Mucosa of descending colon (tissue), 3 donors: Measurements from ENCODE around the gene SLC46A3. TPM values are rescaled to one million over a fixed set of nuclear protein-coding genes. Genes with fewer than 3 reads are reported as not detected.

ENCODE experiments used
- ATAC-seq: fragments of 200-7000 bp; cut with Tn5 transposase; one replicate; pipeline ENCODE4 v1.9.1; 2020; ENCODE audit warnings: mild to moderate bottlenecking, moderate library complexity
- DNase-seq, 3 donors: peaks; one replicate each; pipeline ENCODE4 v3.0.0-alpha.2; 2020
- H3K36me3 ChIP-seq: fragments of 200-600 bp; one replicate; pipeline ENCODE4 v1.8.0; 2021; ENCODE audit warnings: low read depth, mild to moderate bottlenecking
- H3K4me1 ChIP-seq: fragments of 200-600 bp; one replicate; pipeline ENCODE4 v1.8.0; 2021; ENCODE audit warnings: low read depth, mild to moderate bottlenecking
- H3K4me3 ChIP-seq: fragments of 200-600 bp; one replicate; pipeline ENCODE4 v1.8.0; 2021; ENCODE audit warnings: mild to moderate bottlenecking
- H3K9me3 ChIP-seq: fragments of 200-600 bp; one replicate; pipeline ENCODE4 v1.8.0; 2021; ENCODE audit warnings: mild to moderate bottlenecking
- CTCF ChIP-seq: fragments of 200-600 bp; IDR thresholded peaks from one replicate; pipeline ENCODE4 v1.8.0; 2022; ENCODE audit warnings: antibody characterized with exemption, mild to moderate bottlenecking
- intact Hi-C, 2 donors: fragments of 100-400 bp; cut with DNase I in 1 of 2; cut with micrococcal nuclease in 1 of 2; formaldehyde crosslinking; loops; one replicate each; pipeline versions ENCODE4 v1.11.0 to v1.11.1; 2022; cut with DNase I, micrococcal nuclease
- total RNA-seq, 3 donors: library from RNA; stranded (reverse); fragmentation: NEBNext Ultra II Directional in 2 of 3; extraction: Animal tissue kit (Norgen Biotek cat#: 25700) in 2 of 3; gene quantifications; one replicate each; pipeline versions ENCODE4 v1.2.1 to v1.2.4, GENCODE V29; 2021 to 2023
- donor health status: DM: no; HTN: no; CAD: no; lungs with moderate emphysema.
- donor health status: DM: no; HTN: no; CAD: no.
- donor health status: DM: no; HTN: yes; CAD: no.

SLC46A3 gene
- total RNA-seq, 3 donors from 2014 or later: 43.0 to 65.5 (median 46.3) TPM

GRCh38 chr13:28728642-28729041, 9.9 kb upstream of the SLC46A3 start:
- DNase-seq (no peak), ATAC-seq (no peak)
- no peak overlapping the region for H3K4me3 ChIP-seq
- H3K4me1 ChIP-seq: no peaks in the 10 kb centered on the region
- no peaks in the 10 kb centered on the region for H3K9me3 ChIP-seq
- intact Hi-C loops: no loop called here
- no peak for TF ChIP-seq CTCF
- H3K36me3 ChIP-seq: no peaks in the 10 kb centered on the region

- DNase-seq: no peak
- peak; percentile 28 for ATAC-seq
- Histone ChIP-seq H3K4me1 (no peaks in the 10 kb centered on the region), H3K4me3 (no peak overlapping the region), H3K36me3 (no peaks in the 10 kb centered on the region), H3K9me3 (no peaks in the 10 kb centered on the region)
- intact Hi-C loops: no loop called here
- no peak for TF ChIP-seq CTCF
Observed at GRCh38 chr13:28725046-28725610, 6.4 kb upstream of the SLC46A3 start.

GRCh38 chr13:28723806-28724205, 5.0 kb upstream of the SLC46A3 start:
- intact Hi-C loops: no loop called here
- no peaks in the 10 kb centered on the region for H3K36me3 ChIP-seq
- DNase-seq: no peak

GRCh38 chr13:28719227-28720055, 671 bp upstream of the SLC46A3 start:
- H3K4me3 ChIP-seq: peak overlapping the region; percentile 54
- H3K9me3 ChIP-seq: no peaks in the 10 kb centered on the region
- peak; percentile 1 for TF ChIP-seq CTCF
- H3K4me1 ChIP-seq: peaks cover 11% of the 10 kb centered on the region
- DNase-seq (no peak), ATAC-seq (no peak)
- no peaks in the 10 kb centered on the region for H3K36me3 ChIP-seq
- intact Hi-C loops: no loop called here

More at GRCh38 chr13:28723806-28724205, 5.0 kb upstream of the SLC46A3 start:
- no peak for ATAC-seq
- TF ChIP-seq CTCF: no peak
- Histone ChIP-seq H3K4me1 (no peaks in the 10 kb centered on the region), H3K9me3 (no peaks in the 10 kb centered on the region), H3K4me3 (no peak overlapping the region)

- ATAC-seq: peak; percentile 27
- intact Hi-C loops: no loop called here
- no peaks in the 10 kb centered on the region for H3K9me3 ChIP-seq
Observed at GRCh38 chr13:28718196-28718542, 601 bp downstream of the SLC46A3 start.

More at GRCh38 chr13:28718196-28718542, 601 bp downstream of the SLC46A3 start:
- no peak for TF ChIP-seq CTCF
- Histone ChIP-seq H3K36me3 (no peaks in the 10 kb centered on the region), H3K4me1 (peaks cover 11% of the 10 kb centered on the region), H3K4me3 (peak overlapping the region; percentile 54)
- no peak for DNase-seq
